ENCODE results near the gene GPSM1.
"Not testable (repeated sequence)": the region's sequence is repeated elsewhere in the genome, so short reads cannot be mapped to it uniquely, and the experiment has no call there.

Gene GPSM1

DNA sequence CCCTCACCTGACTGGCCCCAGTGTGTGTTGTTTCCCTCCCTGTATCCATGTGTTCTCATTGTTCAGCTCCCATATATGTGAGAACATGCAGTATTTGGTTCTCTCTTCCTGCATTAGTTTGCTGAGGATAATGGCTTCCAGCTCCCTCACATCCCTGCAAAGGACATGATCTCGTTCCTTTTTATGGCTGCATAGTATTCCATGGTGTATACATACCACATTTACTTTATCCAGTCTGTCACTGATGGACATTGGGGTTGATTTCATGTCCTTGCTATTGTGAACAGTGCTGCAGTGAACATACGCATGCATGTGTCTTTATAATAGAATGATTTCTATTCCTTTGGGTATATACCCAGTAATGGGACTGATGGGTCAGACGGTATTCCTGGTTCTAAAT lies 7.4 kb upstream of the GPSM1 start:
- not testable (repeated sequence) for DNase-seq

DNA sequence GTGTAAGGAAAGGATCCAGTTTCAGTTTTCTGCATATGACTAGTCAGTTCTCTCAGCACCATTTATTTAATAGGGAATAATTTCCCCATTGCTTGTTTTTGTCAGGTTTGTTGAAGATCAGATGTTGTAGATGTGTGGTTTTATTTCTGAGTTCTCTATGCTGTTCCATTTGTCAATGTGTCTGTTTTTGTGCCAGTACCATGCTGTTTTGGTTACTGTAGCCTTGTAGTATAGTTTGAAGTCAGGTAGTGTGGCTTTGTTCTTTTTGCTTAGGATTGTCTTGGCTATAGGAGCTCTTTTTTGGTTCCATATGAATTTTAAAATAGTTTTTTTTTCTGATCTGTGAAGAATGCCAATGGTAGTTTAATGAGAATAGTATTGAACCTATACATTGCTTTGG lies 6.4 kb upstream of the GPSM1 start:
- DNase-seq, result not testable (repeated sequence)

DNA sequence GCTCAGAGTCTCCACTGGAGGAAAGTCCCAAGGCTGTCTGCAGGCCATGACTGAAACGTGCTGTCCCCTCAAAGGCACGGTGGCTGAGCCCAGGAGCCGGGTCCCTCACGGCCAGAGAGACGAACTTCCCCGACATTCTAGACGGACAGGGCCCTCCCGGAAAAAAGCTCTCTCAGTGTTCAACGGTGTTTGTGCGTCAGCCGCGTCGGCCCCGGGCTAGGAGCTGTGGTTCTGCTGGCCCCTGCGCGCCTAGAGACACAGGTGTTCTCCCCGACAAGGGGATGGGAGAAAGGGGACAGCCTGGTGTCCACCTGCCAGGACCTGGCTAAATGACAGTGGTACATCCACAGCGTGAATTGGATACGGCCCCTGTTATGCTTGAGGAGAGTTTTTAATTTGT lies 5.8 kb upstream of the GPSM1 start:
- no peak for DNase-seq

DNA sequence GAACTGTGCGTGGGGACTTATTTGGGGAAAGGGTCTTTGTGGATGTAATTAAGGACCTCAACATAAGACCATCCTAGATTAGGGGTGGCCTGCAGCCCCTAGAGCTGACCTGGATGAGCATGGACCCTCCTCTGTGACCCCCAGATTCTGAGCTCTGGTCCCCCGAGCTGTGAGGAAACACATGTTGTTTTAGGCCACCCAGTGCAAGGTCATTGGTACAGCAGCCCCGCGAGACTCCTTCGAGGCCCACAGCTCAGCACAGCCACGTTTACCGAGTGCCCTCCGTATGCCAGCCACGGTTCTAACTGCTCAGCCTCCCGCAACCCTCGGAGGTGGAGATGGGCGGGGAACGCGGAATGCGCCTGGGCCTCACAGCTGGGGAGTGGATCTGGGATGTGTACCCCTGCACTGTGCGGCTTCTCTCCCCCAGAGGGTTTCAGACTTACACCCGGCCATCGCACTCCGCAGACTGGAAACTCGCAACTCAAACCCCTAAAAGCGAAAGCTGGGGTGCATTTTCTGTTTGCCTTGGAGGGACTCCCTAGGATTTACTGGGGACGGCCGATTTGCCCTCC lies 4.5 kb upstream of the GPSM1 start:
- no peak for DNase-seq

DNA sequence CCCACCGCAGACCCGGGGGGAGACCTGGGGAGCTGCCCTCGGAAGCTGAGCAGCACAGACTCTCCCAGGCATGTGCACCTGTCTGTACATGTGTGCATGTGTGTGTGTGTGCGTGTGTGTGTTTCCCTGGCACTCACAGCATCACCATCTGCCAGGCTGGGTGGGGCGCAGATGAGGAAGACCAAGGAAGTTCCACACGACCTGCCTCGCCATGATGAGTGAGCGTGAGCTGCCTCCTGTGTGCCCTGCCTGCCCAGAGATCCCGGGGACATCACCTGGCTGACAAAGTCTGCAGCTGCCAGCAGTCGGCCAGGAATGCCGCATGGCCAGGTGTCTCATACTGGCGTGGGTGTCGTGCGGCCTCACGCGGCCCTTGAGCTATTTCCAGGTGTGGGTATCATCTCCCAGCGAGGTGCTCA lies 4.0 kb upstream of the GPSM1 start:
- no peak for DNase-seq

DNA sequence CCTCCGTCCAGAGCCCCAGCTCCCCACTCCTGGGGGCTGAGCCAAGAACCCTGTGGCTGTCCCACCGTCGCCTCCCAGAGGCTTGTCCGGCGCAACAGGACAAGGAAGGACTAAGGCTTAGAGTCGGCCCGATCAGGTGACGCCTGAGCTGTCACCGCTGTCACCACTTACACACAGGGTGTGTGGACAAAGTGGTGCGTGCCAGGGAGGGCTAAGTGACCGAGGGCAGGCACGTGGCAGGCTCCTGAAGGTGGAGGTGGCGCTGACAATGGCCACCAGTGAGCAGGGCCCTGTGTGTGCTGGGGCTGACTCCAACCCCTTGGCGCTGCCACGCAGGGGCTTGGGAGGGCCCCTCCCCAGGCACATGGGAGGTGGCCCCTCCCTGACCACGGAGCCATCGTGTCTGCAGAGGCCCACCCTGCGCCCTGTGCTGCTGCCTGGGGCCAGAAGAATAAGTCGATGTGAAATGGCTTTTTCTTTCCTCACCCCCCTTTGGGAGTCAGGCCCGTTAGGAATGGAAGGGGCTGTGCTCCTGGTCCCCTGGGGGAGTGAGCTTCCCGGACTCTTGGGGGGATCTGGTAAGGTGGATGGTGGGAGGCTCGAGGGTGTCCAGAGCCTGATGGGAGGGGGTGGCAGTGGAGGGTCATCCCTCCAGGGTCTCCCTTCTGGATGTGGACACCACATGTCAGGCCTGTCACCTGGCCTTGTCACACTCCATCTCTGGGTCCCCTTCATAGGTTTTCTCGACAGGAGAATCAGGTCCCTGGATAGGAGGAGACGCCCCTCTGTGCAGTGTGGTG lies 2.6 kb upstream of the GPSM1 start:
- DNase-seq, result no peak

DNA sequence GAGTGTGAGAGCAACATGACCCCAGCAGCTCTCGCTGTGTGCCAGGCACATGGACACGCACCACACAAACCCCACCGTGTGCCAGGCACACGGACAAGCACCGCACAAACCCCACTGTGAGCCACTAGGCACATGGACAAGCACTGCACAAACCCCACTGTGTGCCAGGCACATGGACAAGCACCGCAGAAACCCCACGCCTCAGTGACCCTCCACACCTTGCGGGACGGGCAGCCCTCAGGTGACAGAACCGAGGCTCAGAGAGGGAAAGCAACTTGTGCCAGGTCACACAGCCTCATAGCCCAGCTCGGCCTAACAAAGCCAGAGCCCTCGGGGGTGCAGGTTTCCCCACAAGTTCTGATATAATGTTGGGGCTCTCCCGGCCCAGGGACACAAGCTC lies 2.0 kb upstream of the GPSM1 start:
- no peak for DNase-seq

DNA sequence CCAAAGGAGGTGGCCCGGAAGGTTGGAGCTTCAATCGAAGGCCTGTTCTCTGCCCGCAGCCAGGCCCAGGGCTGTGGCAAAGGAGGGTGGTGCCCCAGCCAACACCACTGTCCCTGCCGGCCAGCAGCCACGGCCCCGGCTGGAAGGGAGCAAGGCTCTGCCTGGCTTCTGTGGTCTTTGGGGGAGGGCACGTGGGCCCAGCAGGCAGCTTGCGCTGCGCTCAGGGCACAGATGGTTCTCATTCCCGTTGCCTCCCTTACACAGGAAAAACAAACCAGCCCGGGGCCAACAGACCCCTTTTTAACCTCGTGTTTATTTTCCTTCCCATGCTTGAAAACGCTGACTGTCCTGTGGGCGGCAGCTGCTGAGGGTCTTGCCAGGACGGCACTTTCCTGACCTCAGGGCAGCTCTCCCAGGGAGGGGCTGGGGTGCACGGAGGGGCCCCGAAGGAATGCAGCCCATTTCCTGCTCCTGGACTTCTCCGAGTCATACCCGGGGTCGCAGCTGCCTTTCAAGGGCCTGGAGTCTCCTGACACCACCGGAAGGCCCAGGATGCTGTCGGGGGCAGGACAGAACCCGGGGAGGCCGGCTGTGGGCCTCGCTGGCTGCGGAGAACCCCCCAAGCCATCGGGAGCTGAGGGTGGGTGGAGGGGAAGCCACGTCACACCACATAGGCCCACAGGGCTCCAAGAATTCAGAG lies 1.1 kb upstream of the GPSM1 start:
- peak; percentile 20 for DNase-seq

DNA sequence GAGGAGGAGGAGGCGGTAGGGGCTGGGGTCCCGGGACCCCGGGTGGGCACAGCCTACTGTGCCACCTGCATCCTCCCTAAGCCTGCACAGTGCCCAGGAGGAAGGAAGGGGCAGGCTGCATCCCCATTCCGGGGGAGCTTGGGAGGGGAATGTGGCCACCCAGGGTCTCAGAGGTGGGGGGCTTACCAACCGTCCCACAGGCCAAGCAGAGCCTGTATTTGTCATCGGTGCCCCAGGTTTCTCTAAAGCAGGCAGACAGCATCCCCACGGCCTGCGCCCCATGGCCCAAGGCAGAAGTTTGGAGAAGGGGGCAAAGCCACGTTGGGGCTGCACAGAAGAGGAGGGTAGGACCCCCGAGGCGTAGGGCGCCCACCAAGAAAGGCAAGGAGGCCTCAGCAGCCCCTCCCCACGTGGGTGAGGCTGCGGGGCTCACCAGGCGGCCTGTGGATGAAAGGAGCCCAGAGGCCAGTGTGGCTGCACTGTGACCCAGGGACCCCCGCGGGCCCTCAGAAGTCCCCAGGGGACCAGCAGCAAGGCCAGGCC lies 507 bp upstream of the GPSM1 start:
- DNase-seq, result no peak

DNA sequence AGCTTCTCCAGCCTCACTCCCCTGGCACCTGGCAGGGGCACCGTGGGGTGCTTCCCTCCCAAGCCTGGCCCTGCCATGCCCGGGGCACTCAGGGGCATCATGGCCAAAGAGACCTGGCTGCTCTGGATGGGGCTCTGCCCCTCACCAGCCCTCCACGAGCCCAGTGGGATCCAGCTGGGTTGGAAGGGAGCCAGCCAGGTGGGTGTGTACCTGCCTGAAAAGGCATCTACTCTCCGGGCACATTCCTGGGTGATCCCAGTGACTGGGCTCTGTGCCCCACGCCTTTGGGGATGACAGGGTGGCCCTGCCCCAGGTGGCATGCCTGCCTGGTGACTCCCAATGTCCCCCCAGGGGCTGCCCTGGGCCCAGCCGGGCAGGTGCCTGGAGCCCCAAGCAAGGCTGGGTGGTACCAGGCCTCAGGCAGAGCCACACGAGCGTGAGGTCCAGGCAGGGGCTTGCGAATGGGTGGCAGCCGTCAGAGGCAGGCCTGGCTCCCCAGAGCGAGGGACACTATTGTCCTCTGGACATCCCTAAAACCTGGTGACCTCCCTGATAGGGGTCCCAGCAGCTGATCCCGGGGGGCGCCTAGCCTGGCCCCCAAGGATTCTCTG lies 777 bp downstream of the GPSM1 start:
- no peak for DNase-seq

DNA sequence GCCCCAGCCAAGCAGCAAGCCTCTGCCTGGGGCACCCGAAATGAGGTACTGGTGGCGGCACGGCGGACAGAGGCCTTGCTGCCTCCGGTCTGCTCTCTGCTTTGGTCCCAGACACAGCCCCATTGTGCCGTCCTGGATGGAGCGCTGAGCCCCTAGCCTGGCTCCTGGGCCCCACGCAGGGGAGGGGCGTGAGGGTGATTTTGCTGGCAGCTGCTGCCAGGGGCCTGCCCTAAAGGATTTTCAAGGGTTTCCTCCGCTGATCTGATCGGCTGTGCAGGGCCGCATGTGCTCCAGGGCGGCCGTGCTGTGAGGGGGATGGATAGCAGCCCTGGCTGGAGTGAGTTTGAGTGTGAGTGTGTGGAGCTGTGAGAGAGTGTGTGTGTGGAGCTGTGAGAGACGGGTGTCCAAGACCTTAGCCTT lies 1.3 kb downstream of the GPSM1 start:
- DNase-seq, result no peak

DNA sequence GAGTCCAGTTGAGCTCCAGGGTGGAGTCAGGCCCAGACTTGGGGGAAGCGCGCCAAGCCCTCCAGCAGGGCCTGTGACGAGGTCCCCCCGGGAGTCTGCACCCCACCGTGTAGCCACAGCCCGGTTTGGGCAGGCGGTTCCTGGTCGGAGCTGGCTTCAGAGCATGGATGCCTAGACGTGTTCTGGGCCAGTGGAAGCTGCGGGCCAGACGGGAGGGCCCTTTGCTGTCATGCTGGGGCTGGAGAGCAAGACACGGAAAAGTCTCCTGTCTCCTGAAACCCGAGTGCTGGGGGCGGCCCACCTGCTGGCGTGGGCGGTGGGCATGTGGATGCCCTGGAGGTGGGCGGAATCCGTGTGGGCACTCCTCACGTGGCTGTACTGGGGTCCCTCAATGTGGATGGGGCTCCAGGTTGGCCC lies 1.9 kb downstream of the GPSM1 start:
- DNase-seq, result no peak

DNA sequence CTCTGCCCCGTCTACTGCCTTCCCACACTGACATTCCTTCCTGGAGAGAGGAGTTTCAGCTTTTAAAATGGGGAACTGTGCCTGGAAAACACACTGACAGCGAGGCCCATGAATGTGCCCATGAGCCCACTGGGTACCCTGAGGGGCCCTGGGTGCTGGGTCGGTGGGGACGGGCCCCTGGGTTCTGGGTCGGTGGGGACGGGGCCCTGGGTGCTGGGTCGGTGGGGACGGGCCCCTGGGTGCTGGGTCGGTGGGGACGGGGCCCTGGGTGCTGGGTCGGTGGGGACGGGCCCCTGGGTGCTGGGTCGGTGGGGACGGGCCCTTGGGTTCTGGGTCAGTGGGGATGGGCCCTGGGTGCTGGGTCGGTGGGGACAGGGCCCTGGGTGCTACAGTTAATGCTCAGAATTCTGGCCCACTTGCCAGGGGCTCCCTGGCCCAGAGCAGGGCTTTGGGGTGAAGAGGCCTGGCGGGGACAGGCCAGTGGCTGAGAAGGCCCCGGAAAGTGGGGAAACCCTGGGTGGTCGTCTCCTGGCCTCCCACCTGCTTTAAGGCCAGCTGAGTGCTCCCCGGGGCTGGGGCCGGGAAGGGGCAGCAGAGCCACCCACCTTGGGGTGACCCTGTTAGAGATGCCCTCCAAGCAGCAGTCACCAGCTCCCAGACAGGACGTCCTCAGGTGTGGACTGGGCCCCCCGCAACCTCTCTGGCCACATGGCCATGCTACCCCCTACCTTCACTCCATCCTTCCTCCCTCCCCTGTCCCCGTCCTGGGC lies 2.5 kb downstream of the GPSM1 start:
- DNase-seq, result no peak

DNA sequence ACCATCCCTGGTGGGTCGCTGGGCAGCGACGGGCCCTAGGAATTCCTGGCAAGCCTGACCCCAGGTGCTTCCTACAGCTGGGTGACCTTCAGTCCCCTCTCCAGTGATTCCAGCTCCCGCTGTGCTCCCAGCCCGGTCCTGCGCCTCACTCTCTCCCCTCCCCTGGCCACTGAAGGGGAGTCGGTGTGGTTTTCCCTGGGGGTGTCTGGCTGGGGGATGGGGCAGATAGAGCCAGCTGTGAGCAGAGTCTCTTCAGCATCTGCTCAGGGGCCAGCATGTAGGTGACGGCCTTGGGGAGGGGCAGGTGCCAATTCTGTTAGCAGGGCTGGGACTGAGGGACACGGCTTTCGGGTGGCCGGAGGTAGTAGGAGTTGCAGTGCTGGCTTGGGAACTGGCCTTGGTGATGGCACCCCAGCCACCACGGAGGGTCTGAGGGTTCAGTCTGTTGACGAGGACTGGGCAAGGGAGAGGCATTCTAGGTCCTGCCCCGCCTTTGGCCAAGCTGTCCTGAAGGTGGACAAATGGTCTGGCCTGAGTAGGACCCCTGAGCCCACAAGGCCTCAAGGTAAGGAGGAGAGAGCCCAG lies 3.2 kb downstream of the GPSM1 start:
- DNase-seq, result no peak

DNA sequence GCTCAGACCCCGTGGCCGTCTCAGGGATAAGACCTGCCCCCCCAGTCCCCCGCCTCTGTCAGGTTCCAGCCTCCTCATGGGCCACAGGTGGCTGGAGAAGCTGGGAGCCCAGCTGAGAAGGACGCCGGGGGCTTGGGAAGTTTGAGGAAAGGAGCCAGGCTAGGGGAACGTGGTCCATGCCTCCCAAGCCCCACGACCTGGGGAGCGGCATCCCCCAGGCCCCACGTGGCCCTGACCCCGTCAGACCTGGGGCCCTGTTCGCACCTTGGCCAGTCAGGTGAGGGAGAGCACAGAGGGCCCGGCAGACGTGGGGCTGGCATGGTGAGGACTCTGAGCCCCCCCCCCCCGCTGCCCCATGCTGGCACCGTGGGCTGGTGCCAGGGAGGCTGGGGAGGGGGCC lies 3.7 kb downstream of the GPSM1 start:
- no peak for DNase-seq

DNA sequence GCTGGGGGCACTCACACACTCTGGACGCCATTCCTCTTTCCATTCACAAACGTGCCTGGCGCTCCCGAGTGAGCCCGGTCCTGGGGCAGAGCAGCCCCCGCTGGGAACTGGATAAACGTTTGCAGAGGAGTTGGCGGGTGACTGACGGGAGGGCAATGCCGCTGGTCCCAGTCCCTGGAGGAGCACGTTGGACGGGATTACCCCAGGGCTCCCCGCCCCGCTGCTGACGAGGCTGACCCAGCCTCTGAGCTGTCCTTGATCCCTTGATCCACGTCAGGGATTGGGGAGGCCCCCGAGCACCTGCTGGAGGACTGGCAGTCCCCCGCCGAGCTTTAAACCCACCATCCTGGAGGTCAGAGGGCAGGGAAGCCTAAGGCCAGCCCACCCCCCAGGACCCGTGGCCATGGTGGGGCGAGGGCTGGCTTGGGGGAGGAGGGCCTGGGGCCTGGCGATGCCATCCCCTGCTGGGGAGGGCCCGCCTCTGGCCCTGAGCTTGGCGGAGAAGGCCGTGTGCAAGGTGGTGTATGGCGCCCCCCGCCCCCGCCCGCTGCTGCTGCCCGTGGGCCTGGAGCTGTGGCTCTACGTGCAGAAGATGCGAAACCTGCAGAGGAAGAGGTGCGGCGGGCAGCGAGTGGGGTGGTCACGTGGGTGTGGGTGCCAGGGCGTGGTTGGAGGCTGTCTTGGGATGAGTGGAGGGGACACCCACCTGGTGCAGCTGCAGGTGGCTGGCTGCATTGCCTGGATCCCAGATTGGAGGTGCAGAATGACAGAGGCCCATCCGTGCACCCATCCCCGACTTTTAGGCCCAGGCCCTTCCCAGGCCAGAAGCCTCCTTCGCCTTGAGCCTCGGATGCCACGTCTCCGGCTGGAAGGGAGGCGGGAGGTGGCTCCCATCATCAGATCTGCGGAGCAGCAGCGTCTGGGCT lies 4.5 kb downstream of the GPSM1 start:
- no peak for DNase-seq

DNA sequence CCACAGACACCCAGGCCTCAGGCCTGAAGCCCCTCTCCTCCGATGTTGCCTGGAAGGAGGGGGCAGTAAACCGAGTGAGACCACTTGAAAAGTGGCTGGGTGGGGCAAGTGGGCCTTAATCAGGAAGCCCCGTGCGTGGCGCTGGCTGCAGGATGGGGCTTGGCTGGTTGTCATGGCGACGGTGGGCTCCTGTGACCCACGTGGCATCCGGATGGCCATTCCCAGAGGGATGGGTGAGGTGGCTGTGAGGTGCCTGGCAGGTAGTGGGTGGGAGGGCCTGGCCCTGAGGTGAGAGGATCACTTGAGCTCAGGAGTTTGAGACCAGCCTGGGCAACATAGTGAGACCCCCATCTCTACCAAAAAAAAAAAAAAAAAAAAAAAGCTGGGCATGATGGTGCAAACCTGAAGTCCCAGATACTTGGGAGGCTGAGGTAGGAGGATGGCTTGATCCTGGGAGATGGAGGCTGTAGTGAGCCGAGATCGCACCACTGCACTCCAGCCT lies 5.2 kb downstream of the GPSM1 start:
- no peak for DNase-seq

DNA sequence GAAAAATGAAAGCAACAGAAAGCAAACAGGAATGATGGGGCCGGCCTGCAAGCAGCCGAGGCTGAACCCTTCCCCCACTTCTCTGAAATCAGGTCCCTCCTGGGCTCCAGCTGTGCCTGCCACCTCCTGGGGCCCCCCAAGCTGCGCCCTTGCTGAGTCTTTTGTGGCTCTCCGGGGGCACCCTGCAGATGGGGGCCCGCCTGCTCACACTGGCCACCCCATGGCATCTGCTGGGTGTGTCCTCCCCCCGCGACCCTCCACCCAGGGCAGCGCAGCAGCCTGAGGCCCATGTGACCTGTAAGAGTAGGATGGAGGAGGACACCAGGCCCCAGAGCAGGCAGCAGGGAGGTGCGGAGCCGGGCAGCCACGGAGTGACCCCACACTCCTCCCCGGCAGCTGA lies 5.7 kb downstream of the GPSM1 start:
- no peak for DNase-seq

DNA sequence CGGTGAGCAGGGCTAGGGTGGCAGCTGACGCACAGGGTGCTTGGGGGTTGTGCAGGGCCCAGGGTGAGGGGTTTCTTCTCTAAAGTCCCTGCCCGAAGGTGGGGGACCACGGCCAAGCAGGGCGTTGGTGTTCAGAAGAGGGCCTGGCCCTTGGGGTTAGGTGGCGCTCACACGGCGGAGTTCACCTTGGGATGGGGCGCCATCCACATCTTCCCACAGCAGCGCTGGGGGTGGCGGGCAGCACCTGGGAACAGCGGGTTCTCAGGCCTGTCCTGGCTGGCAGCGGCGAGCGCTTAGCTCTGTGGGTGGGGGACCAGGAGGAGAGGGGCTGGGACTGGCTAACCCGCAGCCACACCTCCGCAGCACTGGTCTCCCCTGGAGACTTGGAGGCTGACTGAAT lies 6.1 kb downstream of the GPSM1 start:
- DNase-seq, result no peak

DNA sequence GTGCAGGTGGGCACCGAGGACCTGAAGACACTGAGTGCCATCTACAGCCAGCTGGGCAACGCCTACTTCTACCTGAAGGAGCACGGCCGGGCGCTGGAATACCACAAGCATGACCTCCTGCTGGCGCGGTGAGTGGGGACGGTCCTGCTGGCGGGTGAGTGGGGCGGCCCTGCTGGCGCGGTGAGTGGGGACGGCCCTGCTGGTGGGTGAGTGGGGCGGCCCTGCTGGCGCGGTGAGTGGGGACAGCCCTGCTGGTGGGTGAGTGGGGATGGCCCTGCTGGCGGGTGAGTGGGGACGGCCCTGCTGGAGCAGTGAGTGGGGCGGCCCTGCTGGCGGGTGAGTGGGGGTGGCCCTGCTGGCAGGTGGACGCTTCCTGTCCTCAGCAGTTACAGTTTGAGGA lies 7.2 kb downstream of the GPSM1 start:
- DNase-seq, result no peak

Measured in midbrain (tissue), 1 donor.